GM12878 (cell line): ENCODE results near the gene SPG21. TPM values are rescaled to one million over a fixed set of nuclear protein-coding genes. Genes with fewer than 3 reads are reported as not detected.

Experiments used
- ATAC-seq: fragments of 200-7000 bp; cut with Tn5 transposase; 3 replicates; pipeline ENCODE4 v1.9.1; 2020; ENCODE audit warnings: mild to moderate bottlenecking, moderate library complexity
- BruUV-seq: library from RNA; stranded (reverse); fragments of 400-500 nt; replicated peaks from 2 replicates; lab custom pipeline; 2021; lab: Mats Ljungman, UMichigan
- CTCF ChIA-PET: fragments of 300-600 bp; sonication (Branson Sonifier 250); formaldehyde crosslinking; extraction: SDS; loops from one replicate; lab custom pipeline; 2021; ENCODE audit warnings: inconsistent platforms; lab: Yijun Ruan, JAX
- POLR2A ChIA-PET: fragments of 350-600 bp; formaldehyde crosslinking; extraction: SDS; loops from one replicate; lab custom pipeline; 2021; ENCODE audit warnings: inconsistent platforms; lab: Charles Lee
- RAD21 ChIA-PET: fragments of 300-600 bp; sonication (Branson Sonifier 250); formaldehyde crosslinking; loops from one replicate; lab custom pipeline; 2023; ENCODE audit warnings: antibody characterized with exemption; ENCODE audit not compliant: unreplicated experiment; lab: Charles Lee
- SMC1A ChIA-PET: fragments of 300-600 bp; sonication (Branson Sonifier 250); formaldehyde crosslinking; loops from one replicate; lab custom pipeline; 2023; ENCODE audit not compliant: unreplicated experiment, uncharacterized antibody; lab: Charles Lee
- DNase-seq: peaks from one replicate; pipeline ENCODE4 v3.0.0-alpha.2; 2011; ENCODE audit warnings: low read depth, low spot score
- FAIRE-seq: peaks from 3 replicates; lab custom pipeline; 2011; peaks lifted over from hg19 to GRCh38; lab: Jason Lieb, UNC
- H2AFZ ChIP-seq: 2 replicates; pipeline ENCODE4 v1.6.0; 2011; ENCODE audit warnings: low read depth, low read length, control low read depth; ENCODE audit not compliant: control insufficient read depth
- H3K27ac ChIP-seq: 2 replicates; pipeline ENCODE4 v1.5.1; 2011; ENCODE audit warnings: control low read depth; ENCODE audit not compliant: control insufficient read depth, insufficient read depth
- H3K27me3 ChIP-seq, 2 experiments: replicated peaks in 1 of 2; 2 replicates each; pipeline versions ENCODE4 v1.6.0 to v1.6.1; 2011; ENCODE audit warnings: low read length in 1 of 2; ENCODE audit not compliant: control insufficient read depth in 2 of 2, insufficient read depth in 2 of 2
- H3K36me3 ChIP-seq, 2 experiments: 2 replicates each; pipeline ENCODE4 v1.5.1; 2011; ENCODE audit warnings: low read length in 1 of 2; ENCODE audit not compliant: control insufficient read depth in 2 of 2, insufficient read depth in 2 of 2
- H3K4me1 ChIP-seq: 2 replicates; pipeline ENCODE4 v1.6.1; 2011; ENCODE audit warnings: mild to moderate bottlenecking, low read length, moderate library complexity, mixed read lengths; ENCODE audit not compliant: control insufficient read depth, insufficient read depth
- H3K4me2 ChIP-seq: 2 replicates; pipeline ENCODE4 v1.6.0; 2011; ENCODE audit warnings: control low read depth; ENCODE audit not compliant: control insufficient read depth, insufficient read depth
- H3K4me3 ChIP-seq: fragments of 200-600 bp; sonication (generic); 2 replicates; pipeline ENCODE4 v1.5.1; 2016
- H3K79me2 ChIP-seq: 2 replicates; pipeline ENCODE4 v1.6.0; 2011; ENCODE audit warnings: low read length; ENCODE audit not compliant: control insufficient read depth, insufficient read depth
- H3K9ac ChIP-seq: 2 replicates; pipeline ENCODE4 v1.8.0; 2011; ENCODE audit warnings: low read length, control low read depth, mixed read lengths; ENCODE audit not compliant: control insufficient read depth, insufficient read depth
- H3K9me3 ChIP-seq: replicated peaks from 3 replicates; pipeline ENCODE4 v1.5.1; 2011; ENCODE audit warnings: mild to moderate bottlenecking, low read length; ENCODE audit not compliant: control insufficient read depth, insufficient read depth
- H4K20me1 ChIP-seq: 2 replicates; pipeline ENCODE4 v1.6.0; 2011; ENCODE audit not compliant: control insufficient read depth, insufficient read depth
- CHD4 ChIP-seq: fragments of 200-600 bp; sonication (generic); IDR thresholded peaks from 2 replicates; pipeline ENCODE4 v1.6.1; 2016; ENCODE audit warnings: mild to moderate bottlenecking
- E2F8 ChIP-seq: fragments of 450-650 bp; IDR thresholded peaks from 2 replicates; pipeline ENCODE4 v1.6.1; 2018; ENCODE audit warnings: mild to moderate bottlenecking, low read depth, moderate library complexity; ENCODE audit not compliant: partially characterized antibody
- FOS ChIP-seq: IDR thresholded peaks from 3 replicates; pipeline ENCODE4 v1.6.1; 2011; ENCODE audit warnings: borderline replicate concordance; ENCODE audit not compliant: insufficient read length; ENCODE audit errors: extremely low read depth
- FOXM1 ChIP-seq: IDR thresholded peaks from 2 replicates; pipeline ENCODE4 v1.6.1; 2012; ENCODE audit warnings: low read depth, mild to moderate bottlenecking, inconsistent platforms, low read length, moderate library complexity
- IRF4 ChIP-seq: IDR thresholded peaks from 2 replicates; pipeline ENCODE4 v1.6.1; 2011; ENCODE audit warnings: low read depth, low read length
- MYB ChIP-seq: fragments of 150-350 bp; IDR thresholded peaks from 2 replicates; pipeline ENCODE4 v1.6.1; 2014; ENCODE audit warnings: mild to moderate bottlenecking, low read depth, low read length, borderline replicate concordance
- NBN ChIP-seq: fragments of 450-650 bp; IDR thresholded peaks from 2 replicates; pipeline ENCODE4 v1.6.1; 2016
- NFXL1 ChIP-seq: fragments of 450-650 bp; IDR thresholded peaks from 2 replicates; pipeline ENCODE4 v1.6.1; 2017; ENCODE audit warnings: antibody characterized with exemption, mild to moderate bottlenecking, borderline replicate concordance
- NRF1 ChIP-seq: conservative IDR thresholded peaks from 2 replicates; pipeline ENCODE4 v1.6.1; 2011; ENCODE audit warnings: mild to moderate bottlenecking, low read depth, low read length, improper control_type of control experiment
- ZBTB40 ChIP-seq: fragments of 450-650 bp; IDR thresholded peaks from 2 replicates; pipeline ENCODE4 v1.6.1; 2016; ENCODE audit warnings: mild to moderate bottlenecking, moderate library complexity, borderline replicate concordance
- ZNF217 ChIP-seq: fragments of 450-650 bp; IDR thresholded peaks from 2 replicates; pipeline ENCODE4 v1.6.1; 2017; ENCODE audit warnings: antibody characterized with exemption, mild to moderate bottlenecking
- WGBS: methylation state at CpG from one replicate; pipeline ENCODE4 v1.1.6; 2016; ENCODE audit warnings: low lambda C conversion rate; ENCODE audit not compliant: insufficient replicate concordance, insufficient coverage; ENCODE audit errors: missing lambda C conversion rate; 5-methylcytosine and 5-hydroxymethylcytosine counted together
- in situ Hi-C: fragments of 300-500 bp; cut with MboI; formaldehyde crosslinking; loops from 9 replicates; pipeline ENCODE4 v1.14.3; 2018; ENCODE audit warnings: mixed read lengths
- intact Hi-C: fragments of 100-400 bp; cut with micrococcal nuclease; formaldehyde crosslinking; loops from one replicate; pipeline ENCODE4 v1.14.2; 2022; ENCODE audit not compliant: unreplicated experiment
- polyA plus RNA-seq, 11 experiments: library from polyadenylated mRNA; depleted of rRNA in 4 of 11; unstranded in 6 of 11; stranded (reverse) in 5 of 11; fragments of >200 nt; fragmentation: Nextera tagmentation in 4 of 11; fragmentation: Illumina TruSeq in 1 of 11; extraction: Ambion mirVana in 4 of 11; extraction: Trizol in 1 of 11; gene quantifications; 1 replicate in 1 of 11; 2 replicates in 10 of 11; pipeline versions ENCODE4 v1.2.1 to v1.2.3, GENCODE V29; 2011 to 2016; ENCODE audit warnings: inconsistent platforms in 2 of 11, missing spikeins in 2 of 11, low read depth in 1 of 11
- total RNA-seq, 4 experiments: library from RNA; depleted of rRNA in 3 of 4; stranded (reverse); fragments of >200 nt in 3 of 4; fragmentation: Illumina TruSeq in 1 of 4; extraction: Trizol in 1 of 4; gene quantifications; 2 replicates each; pipeline versions ENCODE4 v1.2.1 to v1.2.3, GENCODE V29; 2013 to 2021

Gene SPG21
- total and polyA plus RNA-seq, 10 of the 15 experiments (the other 5 are each of a cell fraction or from before 2014, with no cell fraction given) = 25.5 to 116 (median 68.0) TPM

- TF ChIP-seq IRF4 = no peak
- no peak for TF ChIP-seq NBN
- no peak for TF ChIP-seq NRF1
- no peak for TF ChIP-seq ZNF217
- TF ChIP-seq E2F8 = no peak
- no peak for TF ChIP-seq NFXL1
- TF ChIP-seq ZBTB40 = no peak
- no peak for TF ChIP-seq CHD4
- no peak for TF ChIP-seq FOXM1
- TF ChIP-seq FOS = no peak
- no peak for TF ChIP-seq MYB
- FAIRE-seq (no peak), ATAC-seq (no peak), DNase-seq (no peak)
- H3K27ac ChIP-seq = no peak overlapping the region
- H3K9ac ChIP-seq = no peak overlapping the region
- H3K4me3 ChIP-seq = no peak overlapping the region
- 94% methylated on average over 7 of the region's 7 CpGs for WGBS
- H3K4me1 ChIP-seq = 0 out of 2 replicates have a peak, but pooled peaks cover 3% of the 10 kb centered on the region
- peaks cover 0 to 22% of the 10 kb centered on the region in 2 experiments; a peak in 3 of 4 replicates for H3K36me3 ChIP-seq
- intact Hi-C loops (no loop called here), in situ Hi-C loops (no loop called here)
- peaks cover 2% of the 10 kb centered on the region for H3K79me2 ChIP-seq
- ChIA-PET CTCF (interaction anchor here (1.7 kb wide), 1 partner anchor 251 kb away, joined by 3 read pairs; no protein-coding TSS in a partner anchor), RAD21 (no interaction called here), SMC1A (interaction anchor here (0.5 to 1.3 kb wide), 3 partner anchors 8 to 47 kb away, joined by 3 to 4 read pairs (median 3); no protein-coding TSS in a partner anchor), POLR2A (no interaction called here)
- no peaks in the 10 kb centered on the region for H3K27me3 ChIP-seq
- no peak overlapping the region for H3K4me2 ChIP-seq
- no peaks in the 10 kb centered on the region for H4K20me1 ChIP-seq
- no peaks in the 10 kb centered on the region for H3K9me3 ChIP-seq
- BruUV-seq = no TSS peak
- H2AFZ ChIP-seq = no peak overlapping the region
Observed at GRCh38 chr15:64979252-64979710, 10.4 kb downstream of the SPG21 start.
